IPS-18a (cell line): Measurements from ENCODE around the gene DIRAS2.

ENCODE experiments used
- H3K27ac ChIP-seq: one replicate; pipeline ENCODE4 v1.5.1; 2013; ENCODE audit warnings: low read length
- H3K27me3 ChIP-seq: one replicate; pipeline ENCODE4 v1.6.1; 2013; ENCODE audit warnings: mild to moderate bottlenecking, low read length; ENCODE audit not compliant: control insufficient read depth, insufficient read depth
- H3K36me3 ChIP-seq: one replicate; pipeline ENCODE4 v1.6.1; 2013; ENCODE audit warnings: low read depth, low read length; ENCODE audit not compliant: control insufficient read depth
- H3K4me1 ChIP-seq: one replicate; pipeline ENCODE4 v1.6.1; 2013; ENCODE audit warnings: low read depth, low read length; ENCODE audit not compliant: control insufficient read depth
- H3K4me3 ChIP-seq: one replicate; pipeline ENCODE4 v1.5.1; 2013; ENCODE audit warnings: low read length
- H3K9ac ChIP-seq: one replicate; pipeline ENCODE4 v1.6.1; 2013; ENCODE audit warnings: mild to moderate bottlenecking, low read length, moderate library complexity
- H3K9me3 ChIP-seq: one replicate; pipeline ENCODE4 v1.6.1; 2013; ENCODE audit warnings: low read depth, low read length; ENCODE audit not compliant: control insufficient read depth

The DIRAS2 gene

DNA sequence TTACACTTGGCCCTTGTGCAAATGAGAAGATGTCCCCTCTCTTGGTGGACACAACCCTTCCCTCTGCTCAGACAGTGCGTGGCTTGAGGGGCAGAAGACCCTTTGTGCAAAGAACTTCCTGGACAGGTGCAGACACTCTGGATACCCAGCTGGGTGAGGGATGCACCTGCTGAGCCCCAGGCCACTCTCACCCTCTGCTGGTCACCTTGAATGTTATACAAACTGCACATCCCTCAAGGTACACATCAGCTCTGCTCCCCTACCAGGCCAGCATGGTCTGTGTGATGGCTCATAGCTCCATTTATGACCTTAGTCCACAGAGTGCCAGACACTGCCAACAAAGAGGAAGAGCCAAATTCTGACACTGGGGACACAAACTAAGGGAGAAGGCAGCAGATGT lies 3.1 kb upstream of the DIRAS2 start:
- H3K9ac ChIP-seq = no peak overlapping the region
- H3K4me1 ChIP-seq = no peaks in the 10 kb centered on the region
- H3K9me3 ChIP-seq = no peaks in the 10 kb centered on the region
- no peaks in the 10 kb centered on the region for H3K36me3 ChIP-seq
- H3K4me3 ChIP-seq = no peak overlapping the region
- peaks cover 38% of the 10 kb centered on the region for H3K27me3 ChIP-seq
- H3K27ac ChIP-seq = no peak overlapping the region

DNA sequence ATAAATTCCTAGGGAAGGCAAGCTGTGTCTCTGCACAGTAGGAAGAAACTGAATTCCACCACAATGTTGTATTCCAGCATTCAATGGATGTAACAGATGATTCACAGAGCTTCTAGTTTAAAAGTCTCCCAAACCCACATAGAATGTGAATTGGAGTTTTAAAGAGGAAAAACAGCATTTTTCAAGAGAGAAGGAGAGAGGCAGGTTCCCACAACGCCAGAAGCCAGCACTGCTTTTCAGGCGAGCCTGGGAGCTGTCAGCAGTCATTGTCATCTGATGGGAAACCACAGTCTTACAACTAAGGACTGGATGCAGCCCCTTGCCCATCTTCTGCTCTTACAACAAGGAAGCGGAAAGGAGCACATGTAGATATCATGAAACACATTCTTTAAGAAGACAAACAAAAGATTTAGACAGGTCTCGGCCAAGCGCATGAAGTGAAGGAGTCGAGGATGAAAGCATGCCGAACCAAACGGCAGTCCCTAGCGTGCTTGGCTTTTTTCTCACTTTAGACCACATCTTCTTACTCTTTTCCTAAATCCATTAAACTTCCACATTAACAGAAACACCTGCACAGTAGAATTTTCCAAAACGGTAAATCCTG lies 638 bp downstream of the DIRAS2 start:
- no peaks in the 10 kb centered on the region for H3K36me3 ChIP-seq
- H3K27me3 ChIP-seq = peaks cover 38% of the 10 kb centered on the region
- peak overlapping the region; percentile 64 for H3K4me3 ChIP-seq
- H3K9ac ChIP-seq = no peak overlapping the region
- no peaks in the 10 kb centered on the region for H3K9me3 ChIP-seq
- no peaks in the 10 kb centered on the region for H3K4me1 ChIP-seq
- no peak overlapping the region for H3K27ac ChIP-seq

DNA sequence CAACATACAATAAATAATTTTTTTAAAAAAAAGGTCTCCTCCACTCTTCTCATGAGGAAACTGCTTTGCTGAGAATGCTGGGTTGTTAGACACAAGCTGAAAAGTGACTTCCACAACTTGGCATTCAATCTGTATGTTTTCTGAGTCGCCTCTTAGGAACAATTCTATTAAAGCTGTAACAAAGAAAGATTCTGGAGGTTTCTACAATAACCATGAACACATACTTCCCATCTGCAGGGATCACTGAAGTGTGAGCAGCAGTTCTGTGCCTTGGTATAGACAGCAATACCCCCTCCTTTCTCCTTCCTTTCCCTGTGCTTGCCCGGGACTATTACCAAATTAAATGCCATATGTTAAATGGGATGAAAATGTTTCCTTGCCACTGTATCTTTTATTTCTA lies 1.5 kb downstream of the DIRAS2 start:
- H3K4me1 ChIP-seq = no peaks in the 10 kb centered on the region
- no peaks in the 10 kb centered on the region for H3K9me3 ChIP-seq
- H3K9ac ChIP-seq = no peak overlapping the region
- peaks cover 38% of the 10 kb centered on the region for H3K27me3 ChIP-seq
- no peak overlapping the region for H3K27ac ChIP-seq
- H3K36me3 ChIP-seq = no peaks in the 10 kb centered on the region
- no peak overlapping the region for H3K4me3 ChIP-seq

DNA sequence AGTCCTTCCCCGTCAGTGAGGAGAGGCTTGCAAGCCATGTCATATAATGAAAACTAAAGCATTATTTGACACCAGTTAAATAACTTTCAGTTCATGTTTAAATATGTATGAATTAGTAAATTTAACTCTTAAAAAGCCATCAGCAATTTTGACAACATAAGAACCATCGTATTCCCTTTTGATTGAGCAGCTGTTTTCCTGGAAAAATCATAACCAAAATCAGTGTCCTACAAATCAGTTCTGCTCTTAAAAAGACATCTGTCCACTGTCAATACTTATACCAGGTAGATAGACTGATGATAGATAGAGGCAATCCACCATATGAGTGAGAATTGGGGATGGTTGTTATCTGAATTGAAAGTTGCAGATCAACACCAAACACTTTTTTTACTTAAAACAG lies 2.3 kb downstream of the DIRAS2 start:
- H3K27me3 ChIP-seq = peaks cover 38% of the 10 kb centered on the region
- H3K9me3 ChIP-seq = no peaks in the 10 kb centered on the region
- H3K9ac ChIP-seq = no peak overlapping the region
- no peaks in the 10 kb centered on the region for H3K4me1 ChIP-seq
- H3K36me3 ChIP-seq = no peaks in the 10 kb centered on the region
- no peak overlapping the region for H3K27ac ChIP-seq
- no peak overlapping the region for H3K4me3 ChIP-seq

DNA sequence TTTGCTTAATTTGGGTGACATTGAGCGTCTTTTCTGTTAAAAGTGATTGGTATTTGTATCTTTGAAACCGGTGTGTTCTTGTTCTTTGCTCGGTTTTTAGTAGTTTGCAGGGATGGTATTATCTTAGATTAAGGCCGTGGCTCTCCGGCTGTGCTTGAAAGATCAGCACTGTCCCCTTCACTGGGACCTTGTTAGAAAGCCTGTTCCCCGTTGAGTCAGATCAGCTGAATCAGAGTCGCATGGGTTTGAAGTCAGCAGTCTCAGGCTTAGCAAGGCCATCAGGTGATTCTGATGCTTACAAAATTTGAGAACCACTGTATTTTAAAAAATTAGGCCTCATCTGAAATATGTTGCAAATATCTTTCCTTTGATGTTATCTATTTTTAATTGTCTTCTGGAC lies 5.0 kb downstream of the DIRAS2 start:
- H3K27ac ChIP-seq = no peak overlapping the region
- peaks cover 18% of the 10 kb centered on the region for H3K27me3 ChIP-seq
- no peak overlapping the region for H3K9ac ChIP-seq

DNA sequence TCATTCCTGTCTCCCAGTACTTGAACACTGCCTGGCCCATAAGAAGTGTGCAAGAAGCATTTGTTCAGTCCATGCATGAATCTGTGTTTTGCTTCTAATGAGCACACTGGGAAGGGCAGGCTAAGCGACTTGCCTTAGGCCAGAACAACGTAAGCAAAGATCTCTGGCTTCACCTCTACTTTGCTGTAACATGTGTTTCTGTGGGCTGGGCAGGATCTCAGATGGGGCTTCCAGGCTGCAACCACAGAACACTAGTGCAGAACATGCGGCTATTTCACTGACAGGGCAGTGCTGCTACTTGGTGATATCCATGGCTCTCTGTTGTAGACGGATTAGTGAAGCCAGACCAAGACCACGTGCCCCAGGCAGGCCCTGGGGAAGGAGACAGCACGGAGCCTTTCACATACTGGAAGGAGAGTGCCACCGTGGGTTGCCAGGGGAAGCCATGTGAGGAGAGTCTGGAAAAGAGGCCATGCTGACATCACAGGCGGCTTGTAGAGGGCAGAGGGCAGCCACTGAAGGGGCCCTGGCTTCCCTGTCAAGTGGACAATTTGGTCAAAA lies 9.9 kb downstream of the DIRAS2 start:
- H3K9me3 ChIP-seq = no peaks in the 10 kb centered on the region

More for the DNA sequence above, 5.0 kb downstream of the DIRAS2 start:
- Histone ChIP-seq H3K36me3 (no peaks in the 10 kb centered on the region), H3K9me3 (no peaks in the 10 kb centered on the region), H3K4me3 (no peak overlapping the region), H3K4me1 (no peaks in the 10 kb centered on the region)

DNA sequence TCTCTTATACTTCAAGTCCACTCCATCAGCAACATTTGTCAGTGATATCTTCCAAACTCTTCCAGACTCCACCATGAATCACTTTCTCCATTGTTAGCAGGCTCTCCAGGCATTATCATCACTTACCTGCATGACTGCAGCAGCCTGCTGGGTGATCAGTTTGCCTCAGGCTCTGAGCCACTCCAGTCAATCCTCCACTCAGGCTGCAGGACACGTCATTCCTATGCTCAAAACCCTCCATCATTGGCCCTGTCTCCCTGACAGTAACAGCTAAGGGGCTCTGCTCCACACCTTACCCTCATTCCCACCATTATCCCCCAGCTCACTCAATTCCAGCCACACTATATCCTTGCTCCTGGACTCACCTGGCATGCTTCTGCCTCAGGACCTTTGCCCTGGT lies 10.7 kb downstream of the DIRAS2 start:
- Histone ChIP-seq H3K4me3 (no peak overlapping the region), H3K27me3 (no peaks in the 10 kb centered on the region), H3K9me3 (no peaks in the 10 kb centered on the region), H3K27ac (no peak overlapping the region), H3K36me3 (no peaks in the 10 kb centered on the region), H3K4me1 (no peaks in the 10 kb centered on the region), H3K9ac (no peak overlapping the region)

More for the DNA sequence above, 9.9 kb downstream of the DIRAS2 start:
- Histone ChIP-seq H3K4me1 (no peaks in the 10 kb centered on the region), H3K9ac (no peak overlapping the region), H3K27ac (no peak overlapping the region), H3K36me3 (no peaks in the 10 kb centered on the region), H3K4me3 (no peak overlapping the region), H3K27me3 (no peaks in the 10 kb centered on the region)

DNA sequence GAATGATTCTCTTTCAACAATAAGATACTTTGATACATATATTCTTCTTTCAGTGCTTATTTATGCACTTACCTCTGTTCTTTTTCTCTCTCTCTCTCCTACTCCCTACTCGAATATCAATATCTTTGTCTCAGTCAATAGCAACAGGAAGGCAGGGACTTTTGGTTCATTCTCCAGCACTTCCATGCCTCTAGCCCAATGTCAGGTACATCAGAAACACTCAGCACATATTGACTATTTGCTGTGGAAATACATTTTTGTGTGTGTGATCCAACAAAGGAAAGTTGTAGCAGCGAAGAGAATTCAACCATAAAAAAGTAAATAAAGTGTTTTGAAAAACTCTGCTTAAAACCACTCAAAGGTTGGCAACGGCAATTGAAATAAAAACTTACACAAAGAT lies 12.6 kb downstream of the DIRAS2 start:
- Histone ChIP-seq H3K27me3 (no peaks in the 10 kb centered on the region), H3K4me3 (no peak overlapping the region), H3K9ac (no peak overlapping the region), H3K27ac (no peak overlapping the region), H3K9me3 (no peaks in the 10 kb centered on the region), H3K36me3 (no peaks in the 10 kb centered on the region), H3K4me1 (no peaks in the 10 kb centered on the region)

DNA sequence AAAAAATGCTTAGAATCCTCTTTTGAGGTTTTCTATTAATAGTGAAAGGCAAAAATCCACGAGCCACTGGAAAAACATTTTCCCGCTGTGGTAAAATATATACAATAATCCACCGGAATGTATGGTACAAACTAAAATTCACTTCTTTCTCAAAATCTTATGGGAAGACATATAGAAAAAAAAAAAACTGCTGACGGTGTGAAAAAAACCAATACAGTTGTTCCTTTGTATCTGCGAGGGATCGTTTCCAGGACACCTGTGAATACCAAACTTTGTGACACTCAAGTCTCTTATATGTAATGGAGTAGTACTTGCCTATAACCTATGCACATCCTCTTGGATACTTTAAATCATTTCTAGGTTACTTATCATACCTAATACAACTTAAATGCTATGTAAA lies 13.3 kb downstream of the DIRAS2 start:
- no peak overlapping the region for H3K9ac ChIP-seq

DNA sequence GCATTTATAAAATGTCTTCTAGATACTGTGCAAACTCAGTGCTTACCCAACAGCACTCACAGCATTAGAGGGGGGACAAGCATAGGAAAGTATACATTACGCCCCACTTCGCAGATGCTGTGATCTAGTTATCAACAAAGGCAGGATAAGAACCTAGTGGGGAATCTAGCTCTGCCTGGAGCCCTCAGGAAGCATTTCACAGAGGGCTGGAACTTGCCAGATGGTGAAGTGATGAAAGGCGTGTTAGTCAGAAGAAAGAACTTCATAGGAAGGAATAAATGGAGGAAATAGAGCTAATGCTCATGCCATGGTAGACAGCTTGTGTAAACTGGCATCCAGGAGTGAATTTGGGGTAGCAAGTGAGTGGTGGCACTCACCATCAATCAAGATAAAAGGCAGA lies 25.8 kb downstream of the DIRAS2 start:
- no peaks in the 10 kb centered on the region for H3K4me1 ChIP-seq
- no peaks in the 10 kb centered on the region for H3K27me3 ChIP-seq
- H3K9me3 ChIP-seq = no peaks in the 10 kb centered on the region
- H3K27ac ChIP-seq = no peak overlapping the region
- no peak overlapping the region for H3K4me3 ChIP-seq
- no peaks in the 10 kb centered on the region for H3K36me3 ChIP-seq
- H3K9ac ChIP-seq = no peak overlapping the region

More for the DNA sequence above, 13.3 kb downstream of the DIRAS2 start:
- Histone ChIP-seq H3K27ac (no peak overlapping the region), H3K36me3 (no peaks in the 10 kb centered on the region), H3K4me3 (no peak overlapping the region), H3K4me1 (no peaks in the 10 kb centered on the region), H3K9me3 (no peaks in the 10 kb centered on the region), H3K27me3 (no peaks in the 10 kb centered on the region)

DNA sequence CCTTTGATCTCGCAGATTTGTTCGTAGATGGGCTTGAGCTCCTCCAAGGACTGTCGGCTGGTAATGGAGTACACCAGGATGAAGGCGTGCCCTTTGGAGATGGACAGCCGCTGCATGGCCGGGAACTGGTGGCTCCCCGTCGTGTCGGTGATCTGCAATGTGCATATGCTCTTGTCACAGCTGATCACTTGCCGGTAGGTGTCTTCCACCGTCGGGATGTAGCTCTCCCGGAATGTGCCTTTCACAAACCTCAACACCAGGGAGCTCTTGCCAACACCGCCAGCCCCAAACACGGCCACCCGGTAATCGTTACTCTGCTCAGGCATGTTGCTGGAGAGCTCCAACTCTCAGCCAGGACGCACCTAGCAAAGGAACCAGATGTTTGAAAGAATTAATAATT lies 29.1 kb downstream of the DIRAS2 start:
- no peak overlapping the region for H3K27ac ChIP-seq
- no peaks in the 10 kb centered on the region for H3K9me3 ChIP-seq
- no peaks in the 10 kb centered on the region for H3K4me1 ChIP-seq
- H3K9ac ChIP-seq = no peak overlapping the region
- H3K27me3 ChIP-seq = no peaks in the 10 kb centered on the region
- no peak overlapping the region for H3K4me3 ChIP-seq
- no peaks in the 10 kb centered on the region for H3K36me3 ChIP-seq

DNA sequence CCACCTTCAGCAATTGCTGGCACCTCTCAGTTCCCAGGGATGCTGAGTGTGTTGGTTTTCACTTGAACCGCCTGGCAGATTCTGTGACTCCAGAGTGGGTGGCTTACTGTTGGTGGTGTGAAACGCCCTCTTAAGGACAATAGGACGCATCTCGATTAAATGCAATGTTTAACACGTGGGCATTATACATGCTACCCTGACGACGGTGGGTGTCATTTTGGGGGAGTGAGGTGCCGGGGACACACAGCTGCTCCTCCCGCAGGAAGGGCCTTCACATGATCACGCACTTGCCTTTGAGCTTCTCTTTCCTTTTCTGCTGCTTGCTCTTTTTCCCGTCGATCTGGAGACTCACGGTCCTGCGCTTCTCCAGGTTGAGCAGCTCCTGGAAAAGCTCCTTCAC lies 29.7 kb downstream of the DIRAS2 start:
- H3K36me3 ChIP-seq = no peaks in the 10 kb centered on the region
- H3K4me3 ChIP-seq = no peak overlapping the region
- H3K27ac ChIP-seq = no peak overlapping the region
- no peaks in the 10 kb centered on the region for H3K9me3 ChIP-seq
- no peaks in the 10 kb centered on the region for H3K27me3 ChIP-seq
- no peaks in the 10 kb centered on the region for H3K4me1 ChIP-seq
- H3K9ac ChIP-seq = no peak overlapping the region
